ENCODE data around the gene SH2D1B.

DNA sequence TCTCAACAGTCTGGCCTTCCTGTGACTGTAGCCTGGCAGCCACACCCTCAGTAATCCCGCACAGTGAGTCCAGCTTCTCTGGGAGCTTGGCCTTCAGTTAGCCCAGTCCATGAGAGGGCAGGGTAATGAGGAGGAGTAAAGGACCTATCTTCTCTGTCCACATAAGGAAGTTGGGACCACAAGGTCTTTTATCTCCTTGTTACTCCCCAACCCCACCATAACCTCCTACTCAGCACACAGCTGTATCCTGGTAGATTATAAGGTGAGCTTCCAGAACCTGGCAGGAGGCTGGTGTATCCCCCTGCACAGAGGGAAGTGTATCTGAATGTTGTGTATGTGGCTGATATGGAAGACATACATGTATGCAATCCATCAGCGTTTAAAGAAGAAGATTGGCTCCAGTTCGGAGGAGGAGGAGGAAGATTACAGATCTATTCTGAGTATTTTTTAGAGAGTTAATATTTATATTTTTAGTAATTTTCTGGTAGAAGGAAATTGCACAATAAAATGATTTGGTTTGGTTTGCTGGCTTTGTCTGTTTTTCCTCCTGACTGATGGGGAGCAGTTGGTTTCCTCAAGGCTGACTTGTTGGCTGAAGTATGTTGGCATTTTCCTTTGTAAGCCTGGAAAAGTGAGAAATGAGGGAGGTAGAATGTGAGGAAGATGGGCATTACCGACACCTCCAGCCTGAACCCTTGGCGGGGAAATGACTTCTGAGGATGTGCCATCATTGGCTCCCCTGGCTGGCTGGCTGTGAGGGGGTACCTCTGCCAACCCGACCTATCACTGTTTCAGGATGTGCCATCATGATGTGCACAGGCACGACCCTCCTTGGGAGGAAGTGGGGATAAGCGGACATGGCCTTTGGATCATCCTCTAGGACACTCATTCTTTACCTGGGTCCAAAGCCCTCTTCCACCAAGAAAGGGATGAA, 25.4 kb downstream of the SH2D1B start:
- TF ChIP-seq, protein P1, sequence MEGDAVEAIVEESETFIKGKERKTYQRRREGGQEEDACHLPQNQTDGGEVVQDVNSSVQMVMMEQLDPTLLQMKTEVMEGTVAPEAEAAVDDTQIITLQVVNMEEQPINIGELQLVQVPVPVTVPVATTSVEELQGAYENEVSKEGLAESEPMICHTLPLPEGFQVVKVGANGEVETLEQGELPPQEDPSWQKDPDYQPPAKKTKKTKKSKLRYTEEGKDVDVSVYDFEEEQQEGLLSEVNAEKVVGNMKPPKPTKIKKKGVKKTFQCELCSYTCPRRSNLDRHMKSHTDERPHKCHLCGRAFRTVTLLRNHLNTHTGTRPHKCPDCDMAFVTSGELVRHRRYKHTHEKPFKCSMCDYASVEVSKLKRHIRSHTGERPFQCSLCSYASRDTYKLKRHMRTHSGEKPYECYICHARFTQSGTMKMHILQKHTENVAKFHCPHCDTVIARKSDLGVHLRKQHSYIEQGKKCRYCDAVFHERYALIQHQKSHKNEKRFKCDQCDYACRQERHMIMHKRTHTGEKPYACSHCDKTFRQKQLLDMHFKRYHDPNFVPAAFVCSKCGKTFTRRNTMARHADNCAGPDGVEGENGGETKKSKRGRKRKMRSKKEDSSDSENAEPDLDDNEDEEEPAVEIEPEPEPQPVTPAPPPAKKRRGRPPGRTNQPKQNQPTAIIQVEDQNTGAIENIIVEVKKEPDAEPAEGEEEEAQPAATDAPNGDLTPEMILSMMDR (IDR thresholded peaks at IDR 0.05), result no peak
- no peak for TF ChIP-seq EZH2 (IDR thresholded peaks at IDR 0.05; ENCODE audit: borderline replicate concordance, insufficient read depth, low read depth, low read length, poor library complexity, severe bottlenecking)

All from B cell (primary cell).